Measurements from ENCODE around the gene MKRN1.
"Not testable (repeated sequence)": the region's sequence is repeated elsewhere in the genome, so short reads cannot be mapped to it uniquely, and the experiment has no call there.

MKRN1 gene

DNA sequence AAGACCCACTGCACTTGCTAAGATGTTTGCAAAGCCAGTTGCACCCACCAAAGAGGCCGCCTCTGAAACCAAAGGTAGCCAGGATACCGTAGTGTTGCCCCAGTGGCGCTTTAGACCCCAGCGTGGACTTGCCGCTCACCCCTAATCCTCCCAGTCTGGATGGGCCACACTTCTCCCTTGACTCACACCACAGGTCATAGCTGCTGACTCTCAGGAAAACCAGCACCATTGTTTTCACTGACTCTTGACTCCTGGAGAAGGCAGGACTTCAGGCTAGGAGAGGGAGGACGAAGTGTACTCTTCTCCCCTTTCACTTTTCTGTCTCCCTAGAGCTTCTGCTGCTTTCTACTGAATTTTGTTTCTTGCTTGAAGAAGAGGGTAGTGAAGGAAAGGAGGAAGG lies 53.2 kb downstream of the MKRN1 start:
- DNase-seq = no peak

DNA sequence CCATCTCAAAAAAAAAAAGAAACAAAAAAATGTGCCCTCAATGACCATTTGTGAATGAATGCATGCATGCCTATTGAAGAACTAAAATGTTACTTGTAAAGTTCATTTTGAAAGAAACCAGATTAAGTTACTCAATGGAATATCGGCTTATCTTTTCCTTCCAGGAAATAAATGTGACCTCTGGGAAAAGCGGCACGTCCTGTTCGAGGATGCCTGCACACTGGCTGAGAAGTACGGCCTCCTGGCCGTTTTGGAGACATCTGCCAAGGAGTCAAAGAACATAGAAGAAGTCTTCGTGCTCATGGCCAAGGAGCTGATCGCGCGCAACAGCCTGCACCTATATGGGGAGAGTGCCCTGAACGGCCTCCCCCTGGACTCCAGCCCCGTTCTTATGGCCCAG lies 53.6 kb downstream of the MKRN1 start:
- DNase-seq = no peak

DNA sequence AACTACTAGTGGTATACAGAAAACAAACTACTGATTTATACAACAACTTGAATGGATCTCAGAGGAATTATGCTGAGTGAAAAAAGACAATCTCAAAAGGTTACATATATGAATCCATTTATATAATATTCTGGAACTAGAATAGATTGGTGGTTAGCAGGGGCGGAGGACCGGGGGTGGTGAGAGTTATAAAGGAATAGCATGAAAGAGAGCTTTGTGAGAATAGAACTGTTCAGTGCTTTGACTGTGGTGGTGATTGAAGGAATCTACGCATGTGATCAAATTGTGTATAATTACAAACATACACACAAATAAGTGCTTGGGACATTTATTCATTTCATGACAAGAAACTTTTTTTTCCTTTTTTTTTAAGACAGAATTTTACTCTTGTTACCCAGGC lies 55.8 kb downstream of the MKRN1 start:
- DNase-seq = no peak

DNA sequence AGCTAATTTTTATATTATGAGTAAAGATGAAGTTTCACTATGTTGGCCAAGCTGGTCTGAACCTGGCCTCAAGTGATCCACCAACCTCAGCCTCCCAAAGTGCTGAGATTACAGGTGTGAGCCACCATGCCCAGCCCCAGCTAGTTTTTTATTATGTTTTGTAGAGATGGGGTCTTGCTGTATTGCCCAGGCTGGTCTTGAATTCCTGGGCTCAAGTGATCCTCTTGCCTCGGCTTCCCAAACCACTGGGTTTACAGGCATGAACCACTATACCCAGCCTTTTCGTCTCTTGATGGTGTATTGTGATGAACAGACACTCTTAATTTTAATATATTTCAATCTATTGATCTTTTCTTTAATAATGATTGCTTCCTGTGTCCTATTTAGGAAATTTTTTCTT lies 57.8 kb downstream of the MKRN1 start:
- no peak for DNase-seq

DNA sequence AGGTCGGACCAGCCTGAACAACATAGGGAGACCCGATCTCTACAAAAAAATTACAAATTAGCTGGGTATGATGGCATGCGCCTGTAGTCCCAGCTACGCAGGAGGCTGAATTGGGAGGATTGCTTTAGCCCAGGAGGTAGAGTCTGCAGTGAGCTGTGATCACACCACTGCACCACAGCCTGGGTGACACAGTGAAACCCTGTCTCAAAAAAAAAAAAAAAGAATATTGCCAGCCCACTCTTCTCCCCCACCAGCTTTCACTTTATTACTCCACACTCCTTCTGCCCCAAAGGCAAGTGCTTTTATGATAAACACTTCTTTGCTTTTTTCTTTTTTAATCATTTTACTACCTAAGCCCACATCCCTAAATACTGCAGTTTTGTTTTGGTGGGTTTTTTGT lies 60.7 kb downstream of the MKRN1 start:
- DNase-seq = no peak

DNA sequence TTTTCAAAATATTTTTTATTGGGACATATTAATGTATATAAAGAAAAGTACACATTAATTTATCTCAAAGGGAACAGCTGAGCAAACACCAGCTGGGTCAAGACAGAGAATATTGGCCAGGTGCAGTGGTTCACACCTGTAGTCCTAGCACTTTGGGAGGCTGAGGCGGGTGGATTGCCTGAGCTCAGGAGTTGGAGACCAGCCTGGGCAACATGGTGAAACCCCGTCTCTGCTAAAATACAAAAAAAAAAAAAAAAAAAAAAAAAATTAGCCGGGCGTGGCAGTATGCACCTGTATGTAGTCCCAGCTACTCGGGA lies 61.2 kb downstream of the MKRN1 start:
- not testable (repeated sequence) for DNase-seq

DNA sequence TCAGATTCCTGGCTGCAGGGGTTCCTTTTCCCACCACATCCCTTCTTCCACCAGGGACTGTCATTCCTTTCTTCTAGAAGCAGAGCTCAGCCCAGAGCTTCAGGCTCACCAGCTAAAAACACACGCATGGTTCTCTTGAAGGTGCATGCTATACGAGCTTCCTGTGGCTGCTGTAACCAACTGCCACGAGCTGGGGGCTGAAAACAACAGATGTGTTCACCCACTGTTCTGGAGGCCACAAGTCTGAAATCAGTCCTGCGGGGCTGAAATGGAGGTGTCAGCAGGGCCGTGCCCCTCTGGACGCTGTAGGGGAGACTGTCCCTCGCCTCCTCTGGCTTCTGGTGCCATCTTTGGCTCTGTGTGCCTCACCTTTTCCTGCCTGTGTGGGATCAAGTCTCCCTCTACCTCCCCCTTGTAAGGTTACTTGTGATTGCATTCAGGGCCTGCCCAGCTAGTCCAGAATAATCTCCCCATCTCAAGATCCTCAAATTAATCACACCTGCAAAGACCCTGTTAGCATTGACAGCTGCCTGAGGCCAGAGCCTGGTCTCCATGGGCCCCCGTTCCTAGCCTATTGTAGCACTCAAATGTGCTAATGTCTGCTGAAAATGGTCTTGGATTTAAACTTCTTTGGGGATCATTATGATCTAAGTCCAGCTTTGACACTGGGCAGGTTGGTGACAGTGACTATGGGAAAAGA lies 61.7 kb downstream of the MKRN1 start:
- DNase-seq = no peak

DNA sequence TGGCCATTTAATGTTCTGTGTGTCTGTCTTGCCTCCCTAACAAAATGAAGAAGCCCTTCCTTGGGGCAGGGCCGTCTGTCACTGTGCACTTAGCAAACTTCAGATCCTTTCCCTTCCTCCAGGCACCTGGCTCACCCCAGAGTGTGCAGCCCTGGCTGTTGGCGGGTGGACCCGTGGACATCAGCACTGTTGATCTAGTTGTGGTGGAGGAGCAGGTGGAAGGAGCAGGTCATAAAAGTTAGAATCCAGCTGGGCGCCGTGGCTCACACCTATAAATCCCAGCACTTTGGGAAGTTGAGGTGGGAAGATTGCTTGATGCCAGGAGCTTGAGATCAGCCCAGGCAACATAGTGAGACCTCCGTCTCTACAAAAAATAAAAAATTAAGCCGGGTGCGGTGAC lies 62.7 kb downstream of the MKRN1 start:
- no peak for DNase-seq

DNA sequence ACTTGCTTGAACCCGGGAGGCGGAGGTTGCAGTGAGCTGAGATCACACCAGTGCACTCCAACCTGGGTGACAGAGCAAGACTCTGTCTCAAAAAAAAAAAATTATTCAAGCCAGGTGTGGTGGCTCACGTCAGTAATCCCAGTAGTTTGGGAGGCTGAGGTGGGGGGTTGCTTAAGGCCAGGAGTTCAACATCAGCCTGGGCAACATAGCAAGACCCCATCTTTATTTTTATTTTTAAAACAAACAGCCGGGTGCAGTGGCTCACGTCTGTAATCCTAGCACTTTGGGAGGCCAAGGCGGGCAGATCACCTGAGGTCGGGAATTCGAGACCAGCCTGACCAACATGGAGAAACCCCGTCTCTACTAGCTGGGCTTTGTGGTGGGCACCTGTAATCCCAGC lies 63.5 kb downstream of the MKRN1 start:
- DNase-seq = not testable (repeated sequence)

DNA sequence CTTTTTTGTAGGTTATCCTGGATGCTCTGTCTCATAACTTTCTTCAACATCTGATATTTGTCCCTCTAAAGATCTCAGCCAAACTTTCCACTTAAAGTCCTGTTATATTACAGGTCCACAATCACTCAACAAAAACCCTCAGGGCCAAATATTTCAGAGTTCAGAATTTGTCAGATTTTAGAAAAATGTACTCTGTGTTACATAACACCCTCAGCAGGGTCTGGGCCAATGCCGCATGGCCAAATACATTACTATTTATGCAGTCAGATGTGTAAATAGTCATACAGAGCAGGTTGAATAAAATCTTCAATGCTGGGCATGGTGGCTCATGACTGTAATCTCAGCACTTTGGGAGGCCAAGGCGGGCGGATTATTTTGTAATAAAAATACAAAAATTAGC lies 63.9 kb downstream of the MKRN1 start:
- no peak for DNase-seq

DNA sequence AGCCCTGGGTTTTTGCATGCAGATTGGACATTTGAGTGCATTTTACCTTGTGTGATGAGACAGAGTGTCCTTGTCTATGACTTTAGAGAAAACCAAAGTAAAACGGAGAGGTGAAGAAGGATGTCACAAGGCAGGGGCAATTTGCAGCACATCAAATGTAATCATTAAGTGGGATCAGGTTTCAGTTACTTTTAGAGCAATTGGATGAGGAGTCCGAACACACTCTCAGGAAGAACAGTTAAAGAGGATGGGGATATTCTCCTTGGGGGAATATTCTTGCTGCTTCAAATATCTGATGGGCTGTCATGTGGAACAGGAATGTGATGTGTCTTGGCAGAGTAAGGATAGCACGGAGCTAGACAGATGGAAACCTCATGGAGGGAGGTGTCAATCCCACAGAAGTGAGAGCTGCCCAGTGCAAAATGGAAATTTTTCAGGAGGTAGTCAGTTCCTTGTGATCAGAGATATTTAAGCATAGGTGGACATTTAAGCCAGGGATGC lies 74.7 kb downstream of the MKRN1 start:
- peak; percentile 38 for DNase-seq

DNA sequence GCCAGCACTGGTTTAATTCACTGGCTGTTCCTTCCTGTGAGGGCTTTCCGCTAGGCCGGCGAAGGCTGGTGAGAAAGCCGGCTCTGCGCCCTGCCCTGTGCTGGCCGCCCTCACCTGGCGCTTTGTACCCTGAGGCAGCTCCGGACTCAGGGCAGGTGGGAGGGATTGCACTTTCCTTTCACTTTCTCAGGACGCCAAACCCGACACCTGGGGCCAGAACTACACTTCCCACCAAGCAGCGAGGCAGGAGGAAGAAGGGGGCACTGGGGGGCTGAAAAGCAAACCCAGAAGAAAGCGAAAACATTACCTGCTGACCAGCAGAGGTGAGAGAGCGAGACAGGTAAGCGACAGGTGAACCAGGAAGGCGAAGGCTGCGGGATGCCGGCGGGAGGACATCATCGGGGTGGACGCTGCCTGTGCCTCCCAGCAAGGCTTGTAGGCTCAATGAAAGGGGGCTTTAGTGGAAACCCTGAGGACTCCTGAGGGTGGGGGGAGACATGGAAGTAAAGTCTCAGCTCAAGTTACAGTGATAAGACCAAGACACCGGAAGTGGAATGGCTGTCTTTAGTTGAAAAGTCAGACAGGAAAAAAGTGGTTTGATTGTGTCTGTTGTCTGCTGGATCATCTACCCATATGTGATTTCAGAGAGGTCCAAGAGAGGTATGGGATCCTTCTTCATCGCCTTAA lies 75.3 kb downstream of the MKRN1 start, which contains the start of gene RAB19:
Gene RAB19 (plus strand): TSS at position 181 of the 687 bp plus-strand sequence. CDS start 3,589 bp downstream, outside the sequence.
- no peak for DNase-seq

Data from NCI-H524 treated with DMSO at 0.1 percent for 48 hours (cell line).